IMR-90 (cell line): ENCODE measurements around the gene ATP11A. TPM values are rescaled to one million over a fixed set of nuclear protein-coding genes. Genes with fewer than 3 reads are reported as not detected.
A peak's percentile ranks its signal among the peaks of the same experiment; 100 is the strongest.

ENCODE experiments used
- ATAC-seq: fragments of 200-7000 bp; cut with Tn5 transposase; 2 replicates; pipeline ENCODE4 v1.9.1; 2020; ENCODE audit warnings: low read depth, mild to moderate bottlenecking, moderate library complexity
- BruUV-seq: library from RNA; stranded (reverse); fragments of 400-500 nt; replicated peaks from 2 replicates; lab custom pipeline; 2021; lab: Mats Ljungman, UMichigan
- CTCF ChIA-PET: fragments of 300-600 bp; formaldehyde crosslinking; extraction: SDS; loops from one replicate; lab custom pipeline; 2021; ENCODE audit warnings: antibody characterized with exemption; lab: Yijun Ruan, JAX
- POLR2A ChIA-PET: fragments of 300-600 bp; sonication (Branson Sonifier 250); formaldehyde crosslinking; loops from one replicate; lab custom pipeline; 2022; ENCODE audit warnings: antibody characterized with exemption; ENCODE audit not compliant: unreplicated experiment; lab: Charles Lee
- DNase-seq: peaks from one replicate; pipeline ENCODE4 v3.0.0; 2013
- H2AFZ ChIP-seq: replicated peaks from 2 replicates; pipeline ENCODE3; 2013; ENCODE audit warnings: low read length, mild to moderate bottlenecking; ENCODE audit not compliant: poor library complexity
- H2AK5ac ChIP-seq: 2 replicates; pipeline ENCODE4 v1.6.1; 2013; ENCODE audit warnings: low read depth, low read length, inconsistent platforms
- H2AK9ac ChIP-seq: replicated peaks from 2 replicates; pipeline ENCODE3; 2013; ENCODE audit warnings: mild to moderate bottlenecking, low read depth, low read length, moderate library complexity; ENCODE audit not compliant: poor library complexity
- H2BK120ac ChIP-seq: 2 replicates; pipeline ENCODE4 v1.6.1; 2013; ENCODE audit warnings: low read depth, low read length, inconsistent platforms
- H2BK15ac ChIP-seq: 3 replicates; pipeline ENCODE4 v1.6.1; 2013; ENCODE audit warnings: low read depth, low read length, inconsistent platforms
- H2BK20ac ChIP-seq: 2 replicates; pipeline ENCODE4 v1.6.1; 2013; ENCODE audit warnings: low read depth, mild to moderate bottlenecking, inconsistent platforms, low read length, moderate library complexity
- H2BK5ac ChIP-seq: 2 replicates; pipeline ENCODE4 v1.6.1; 2013; ENCODE audit warnings: mild to moderate bottlenecking, low read depth, low read length, inconsistent platforms; ENCODE audit not compliant: poor library complexity, severe bottlenecking
- H3K14ac ChIP-seq: replicated peaks from 2 replicates; pipeline ENCODE4 v1.6.1; 2013; ENCODE audit warnings: low read depth, low read length, inconsistent platforms
- H3K18ac ChIP-seq: 2 replicates; pipeline ENCODE4 v1.6.1; 2013; ENCODE audit warnings: low read depth, low read length, control low read depth
- H3K23ac ChIP-seq: 2 replicates; pipeline ENCODE4 v1.6.1; 2013; ENCODE audit warnings: low read depth, low read length, inconsistent platforms
- H3K27ac ChIP-seq: 2 replicates; pipeline ENCODE4 v1.5.1; 2013; ENCODE audit warnings: mild to moderate bottlenecking, control low read depth, low read length; ENCODE audit not compliant: insufficient read depth
- H3K27me3 ChIP-seq: 2 replicates; pipeline ENCODE4 v1.6.1; 2013; ENCODE audit warnings: low read length; ENCODE audit not compliant: control insufficient read depth, insufficient read depth
- H3K36me3 ChIP-seq: 2 replicates; pipeline ENCODE4 v1.6.1; 2013; ENCODE audit warnings: low read length, mixed read lengths; ENCODE audit not compliant: control insufficient read depth, insufficient read depth
- H3K4ac ChIP-seq: 2 replicates; pipeline ENCODE4 v1.6.1; 2013; ENCODE audit warnings: low read depth, low read length, inconsistent platforms
- H3K4me1 ChIP-seq: 2 replicates; pipeline ENCODE4 v1.6.1; 2013; ENCODE audit warnings: low read length, mixed read lengths; ENCODE audit not compliant: control insufficient read depth, insufficient read depth
- H3K4me2 ChIP-seq: 2 replicates; pipeline ENCODE4 v1.6.1; 2013; ENCODE audit warnings: low read depth, mild to moderate bottlenecking, control low read depth, low read length, moderate library complexity
- H3K4me3 ChIP-seq: 2 replicates; pipeline ENCODE4 v1.5.1; 2013; ENCODE audit warnings: low read depth, mild to moderate bottlenecking, control low read depth, low read length, moderate library complexity; ENCODE audit not compliant: insufficient read depth
- H3K56ac ChIP-seq: 2 replicates; pipeline ENCODE4 v1.6.1; 2013; ENCODE audit warnings: low read length, inconsistent platforms; ENCODE audit not compliant: insufficient read depth; ENCODE audit errors: extremely low read depth
- H3K79me1 ChIP-seq, 2 experiments: 2 replicates each; pipeline ENCODE4 v1.6.1; 2013; ENCODE audit warnings: low read length in 2 of 2, inconsistent platforms in 1 of 2, low read depth in 1 of 2
- H3K9ac ChIP-seq: 2 replicates; pipeline ENCODE4 v1.6.1; 2013; ENCODE audit warnings: low read depth, low read length, control low read depth
- H3K9me1 ChIP-seq: 2 replicates; pipeline ENCODE4 v1.6.1; 2013; ENCODE audit warnings: low read length, inconsistent platforms; ENCODE audit not compliant: insufficient read depth
- H3K9me3 ChIP-seq: 2 replicates; pipeline ENCODE4 v1.6.1; 2013; ENCODE audit warnings: low read length; ENCODE audit not compliant: control insufficient read depth, insufficient read depth
- H4K20me1 ChIP-seq: 2 replicates; pipeline ENCODE4 v1.6.1; 2013; ENCODE audit warnings: low read length, inconsistent platforms; ENCODE audit not compliant: insufficient read depth
- H4K5ac ChIP-seq: 2 replicates; pipeline ENCODE4 v1.6.1; 2013; ENCODE audit warnings: mild to moderate bottlenecking, low read depth, low read length, control low read depth
- H4K8ac ChIP-seq, 2 experiments: 2 replicates each; pipeline ENCODE4 v1.6.1; 2013; ENCODE audit warnings: low read depth in 2 of 2, low read length in 2 of 2, control low read depth in 1 of 2, inconsistent platforms in 1 of 2
- H4K91ac ChIP-seq: 2 replicates; pipeline ENCODE4 v1.6.1; 2013; ENCODE audit warnings: low read depth, low read length, inconsistent platforms; ENCODE audit not compliant: insufficient read depth
- MAZ ChIP-seq: IDR thresholded peaks from 2 replicates; pipeline ENCODE4 v1.6.1; 2012; ENCODE audit warnings: low read depth, mild to moderate bottlenecking, low read length, improper control_type of control experiment, moderate library complexity, borderline replicate concordance
- MXI1 ChIP-seq: IDR thresholded peaks from 2 replicates; pipeline ENCODE4 v1.6.1; 2012; ENCODE audit warnings: low read depth, mild to moderate bottlenecking, low read length, moderate library complexity, borderline replicate concordance
- NFE2L2 ChIP-seq: fragments of 150-350 bp; IDR thresholded peaks from 2 replicates; pipeline ENCODE4 v1.6.1; 2016; ENCODE audit warnings: low read depth, mild to moderate bottlenecking, low read length
- WGBS, 2 experiments: methylation state at CpG; one replicate each; pipeline versions ENCODE4 v1.1.5 to v1.1.7; 2013; ENCODE audit warnings: missing lambda C conversion rate in 2 of 2; ENCODE audit not compliant: insufficient read length in 1 of 2; ENCODE audit errors: extremely low coverage in 2 of 2; 5-methylcytosine and 5-hydroxymethylcytosine counted together
- dilution Hi-C: fragments of 300-500 bp; cut with HindIII; formaldehyde crosslinking; loops from one replicate; pipeline ENCODE4 v1.14.3; 2018; ENCODE audit warnings: low sequenced_read_pairs; ENCODE audit not compliant: unreplicated experiment
- in situ Hi-C: fragments of 300-500 bp; cut with MboI; formaldehyde crosslinking; loops from 3 replicates; pipeline ENCODE4 v1.14.3; 2019; ENCODE audit warnings: low sequenced_read_pairs, inconsistent platforms, mixed read lengths
- intact Hi-C: fragments of 100-400 bp; cut with micrococcal nuclease; formaldehyde crosslinking; loops from 2 replicates; pipeline ENCODE4 v1.10.0; 2022
- polyA plus RNA-seq, 3 experiments: library from polyadenylated mRNA; depleted of rRNA; stranded (reverse); fragments of >200 nt; gene quantifications; 2 replicates each; pipeline ENCODE4 v1.2.3, GENCODE V29; 2012; ENCODE audit warnings: low replicate concordance in 1 of 3
- total RNA-seq: library from RNA; depleted of rRNA; stranded (reverse); fragments of >200 nt; gene quantifications from 2 replicates; pipeline ENCODE4 v1.2.3, GENCODE V29; 2012

The ATP11A gene
- total and polyA plus RNA-seq, 2 of the 4 experiments (the other 2 are of a cell fraction) = 8.4 to 12.0 TPM

GRCh38 chr13:112746044-112746443 is 56.2 kb downstream of the ATP11A start:
- 95% methylated on average over 25 of the region's 29 CpGs; no CpG with 5 or more reads in 1 of the 2 experiments for WGBS, 2 experiments
- BruUV-seq = no TSS peak
- in situ Hi-C loops = no loop called here

More at GRCh38 chr13:112746044-112746443, 56.2 kb downstream of the ATP11A start:
- no peak overlapping the region for H4K8ac ChIP-seq
- no peaks in the 10 kb centered on the region for H3K27me3 ChIP-seq
- no peak overlapping the region for H2AFZ ChIP-seq
- no peaks in the 10 kb centered on the region for H3K9me3 ChIP-seq
- peaks cover 42% of the 10 kb centered on the region for H4K20me1 ChIP-seq
- ATAC-seq = no peak
- H3K9me1 ChIP-seq = peaks cover 19% of the 10 kb centered on the region
- H2BK20ac ChIP-seq = no peak overlapping the region
- H3K4ac ChIP-seq = no peak overlapping the region
- H4K5ac ChIP-seq = no peak overlapping the region
- intact Hi-C loops = no loop called here
- H4K91ac ChIP-seq = no peak overlapping the region
- no peak overlapping the region for H3K4me3 ChIP-seq
- H2BK5ac ChIP-seq = no peak overlapping the region
- no peak overlapping the region for H2BK120ac ChIP-seq
- H3K56ac ChIP-seq = no peak overlapping the region; the same call in 1 of the 2 replicates
- no peak for DNase-seq
- H2AK5ac ChIP-seq = peak overlapping the region; percentile 21; the same call in 1 of the 2 replicates
- H3K9ac ChIP-seq = no peak overlapping the region
- H3K4me2 ChIP-seq = no peak overlapping the region
- H3K27ac ChIP-seq = no peak overlapping the region
- peaks cover 24 to 45% of the 10 kb centered on the region in 2 experiments for H3K79me1 ChIP-seq
- H3K23ac ChIP-seq = no peak overlapping the region
- no peak overlapping the region for H3K14ac ChIP-seq
- H2AK9ac ChIP-seq = no peak overlapping the region
- TF ChIP-seq MXI1 (no peak), NFE2L2 (no peak), MAZ (no peak)
- no peak overlapping the region for H2BK15ac ChIP-seq
- no peaks in the 10 kb centered on the region for H3K36me3 ChIP-seq
- ChIA-PET CTCF (no interaction called here), POLR2A (no interaction called here)
- peaks cover 15% of the 10 kb centered on the region for H3K4me1 ChIP-seq
- H3K18ac ChIP-seq = no peak overlapping the region
- dilution Hi-C loops = no loop called here
